Coronary artery (tissue), 2 donors: ENCODE measurements around the gene SCRT2.
A peak's percentile ranks its signal among the peaks of the same experiment; 100 is the strongest.

Experiments
- DNase-seq: peaks from one replicate; pipeline ENCODE4 v3.0.0-alpha.2; 2017; ENCODE audit warnings: low spot score
- H3K27ac ChIP-seq, 2 donors: fragments of 200-600 bp; sonication (generic); one replicate each; pipeline ENCODE4 v1.5.1; 2016 to 2019
- H3K4me3 ChIP-seq: fragments of 200-600 bp; sonication (generic); 2 replicates; pipeline ENCODE4 v1.5.1; 2016; ENCODE audit warnings: mild to moderate bottlenecking, moderate library complexity
- TF ChIP-seq, protein P1 (sequence below): fragments of 200-600 bp; sonication (generic); IDR thresholded peaks from one replicate; pipeline ENCODE4 v1.5.1; 2019; ENCODE audit warnings: antibody characterized with exemption

Gene SCRT2

DNA sequence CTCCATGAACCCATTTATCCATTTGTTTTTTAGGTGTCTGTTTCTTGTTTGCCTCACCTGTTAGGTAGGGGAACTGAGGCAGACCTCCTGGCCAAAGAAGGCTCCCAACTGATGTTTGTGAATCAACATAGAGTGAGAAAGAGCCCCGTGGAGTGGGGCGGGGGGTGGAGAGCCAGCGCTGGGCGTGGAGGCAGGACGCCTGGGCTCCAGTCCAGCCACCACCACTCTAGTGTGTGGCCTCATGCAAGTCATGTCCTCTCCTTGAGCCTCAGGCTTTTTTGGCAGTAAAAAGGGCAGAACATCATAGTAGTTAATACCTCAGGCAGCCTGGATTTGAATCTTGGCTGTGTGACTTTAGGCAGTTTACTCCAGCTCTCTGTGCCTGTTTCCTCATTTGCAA, 42.2 kb upstream of the SCRT2 start:
- H3K27ac ChIP-seq = no peak overlapping the region
- TF ChIP-seq, protein P1, sequence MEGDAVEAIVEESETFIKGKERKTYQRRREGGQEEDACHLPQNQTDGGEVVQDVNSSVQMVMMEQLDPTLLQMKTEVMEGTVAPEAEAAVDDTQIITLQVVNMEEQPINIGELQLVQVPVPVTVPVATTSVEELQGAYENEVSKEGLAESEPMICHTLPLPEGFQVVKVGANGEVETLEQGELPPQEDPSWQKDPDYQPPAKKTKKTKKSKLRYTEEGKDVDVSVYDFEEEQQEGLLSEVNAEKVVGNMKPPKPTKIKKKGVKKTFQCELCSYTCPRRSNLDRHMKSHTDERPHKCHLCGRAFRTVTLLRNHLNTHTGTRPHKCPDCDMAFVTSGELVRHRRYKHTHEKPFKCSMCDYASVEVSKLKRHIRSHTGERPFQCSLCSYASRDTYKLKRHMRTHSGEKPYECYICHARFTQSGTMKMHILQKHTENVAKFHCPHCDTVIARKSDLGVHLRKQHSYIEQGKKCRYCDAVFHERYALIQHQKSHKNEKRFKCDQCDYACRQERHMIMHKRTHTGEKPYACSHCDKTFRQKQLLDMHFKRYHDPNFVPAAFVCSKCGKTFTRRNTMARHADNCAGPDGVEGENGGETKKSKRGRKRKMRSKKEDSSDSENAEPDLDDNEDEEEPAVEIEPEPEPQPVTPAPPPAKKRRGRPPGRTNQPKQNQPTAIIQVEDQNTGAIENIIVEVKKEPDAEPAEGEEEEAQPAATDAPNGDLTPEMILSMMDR = no peak
- DNase-seq = no peak

DNA sequence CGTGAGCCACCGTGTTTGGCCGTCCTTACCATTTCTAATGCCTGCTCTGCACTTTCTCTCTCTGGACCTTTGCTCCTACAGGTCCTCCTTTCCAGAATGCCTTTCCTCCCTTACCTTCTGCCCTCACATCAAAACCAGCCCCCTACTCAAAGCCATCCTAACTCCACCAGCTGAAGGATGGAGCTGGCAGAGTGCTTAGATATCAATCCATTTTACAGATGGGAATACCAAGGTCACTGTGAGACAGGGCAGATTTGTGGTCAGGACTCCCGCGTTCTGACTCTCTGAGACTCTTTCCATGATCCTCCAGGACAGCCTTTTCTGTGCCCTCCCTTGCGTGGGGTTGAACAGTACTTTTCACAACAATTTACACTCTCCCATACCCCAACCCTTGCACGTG, 41.7 kb upstream of the SCRT2 start:
- Histone ChIP-seq H3K27ac (no peak overlapping the region), H3K4me3 (no peak overlapping the region)
- no peak for DNase-seq
- TF ChIP-seq, protein P1 = no peak

More for the DNA sequence above, 42.2 kb upstream of the SCRT2 start:
- H3K4me3 ChIP-seq = no peak overlapping the region

DNA sequence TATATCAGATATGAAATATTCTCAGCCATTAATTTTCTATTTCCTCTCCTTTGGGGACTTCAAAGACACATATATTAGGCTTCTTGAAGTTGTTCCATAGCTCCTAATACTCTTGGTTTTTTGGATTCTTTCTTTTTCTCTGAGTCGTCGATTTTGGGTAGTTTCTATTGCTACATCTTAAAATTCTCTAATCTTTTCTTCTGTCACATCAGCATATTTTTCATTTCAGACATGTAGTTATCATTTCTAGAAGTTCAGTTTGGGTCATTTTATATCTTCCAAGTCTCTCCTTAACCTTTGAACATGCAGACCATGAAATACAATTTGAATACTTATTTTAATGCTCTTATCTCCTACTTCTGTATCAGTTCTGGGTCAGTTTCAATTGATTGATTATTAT, 38.9 kb upstream of the SCRT2 start:
- no peak overlapping the region for H3K27ac ChIP-seq
- no peak overlapping the region for H3K4me3 ChIP-seq
- TF ChIP-seq, protein P1 = no peak
- DNase-seq = no peak

DNA sequence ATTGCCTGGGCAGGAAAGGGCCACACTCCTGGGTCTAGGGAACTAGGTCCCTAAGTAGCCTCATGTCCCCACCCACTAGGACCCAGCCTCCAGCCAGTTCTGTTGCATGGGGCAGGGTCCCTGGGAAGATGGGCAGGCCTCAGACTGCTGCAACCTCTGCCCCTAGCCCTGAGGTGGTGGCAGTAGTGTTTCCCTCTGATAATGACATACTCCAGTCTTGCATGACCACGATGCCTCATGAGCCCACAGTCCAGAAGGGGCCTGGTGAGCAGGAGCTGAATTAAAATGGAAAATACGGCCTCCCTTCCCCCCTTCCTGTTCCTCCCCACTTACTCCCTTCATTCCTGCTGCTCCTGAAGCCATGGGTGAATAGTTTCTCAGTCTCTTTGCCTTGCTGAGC, 36.0 kb upstream of the SCRT2 start:
- DNase-seq = peak; percentile 19
- TF ChIP-seq, protein P1 = no peak
- Histone ChIP-seq H3K27ac (no peak overlapping the region), H3K4me3 (no peak overlapping the region)

DNA sequence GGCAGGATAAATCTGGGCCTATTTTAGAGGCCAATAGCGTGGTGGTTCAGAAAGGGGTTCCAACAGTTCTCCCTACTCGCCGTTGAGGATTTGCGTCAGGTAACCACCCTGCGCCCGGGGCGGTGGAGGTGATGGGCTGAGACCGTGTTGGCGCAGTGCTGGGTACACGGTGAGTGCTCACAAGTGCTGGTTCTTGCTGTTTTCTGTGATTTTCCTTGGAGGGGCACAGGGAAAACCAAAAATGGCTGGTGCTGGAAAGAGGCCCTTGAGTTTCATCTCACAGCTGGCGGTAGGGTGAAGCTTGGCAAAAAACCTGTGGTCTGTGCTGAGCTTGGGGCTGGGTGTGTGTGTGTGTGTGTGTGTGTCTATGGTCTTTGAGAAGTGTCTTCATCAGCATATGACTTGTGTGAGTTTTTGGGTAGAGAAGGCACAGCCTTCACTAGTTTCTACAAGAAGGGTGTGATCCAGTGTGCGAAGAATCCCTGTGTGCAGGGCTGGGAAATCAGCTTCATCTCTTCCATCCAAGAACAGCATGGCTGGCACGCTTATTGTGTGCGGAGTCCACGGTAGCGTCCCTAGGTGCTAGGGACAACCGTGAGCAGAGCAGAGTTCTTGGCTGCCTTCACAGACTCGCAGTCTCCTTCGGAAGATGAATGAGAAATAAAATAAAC, 35.3 kb upstream of the SCRT2 start:
- TF ChIP-seq, protein P1 = no peak
- peak; percentile 66 for DNase-seq
- H3K4me3 ChIP-seq = no peak overlapping the region
- H3K27ac ChIP-seq = no peak overlapping the region

DNA sequence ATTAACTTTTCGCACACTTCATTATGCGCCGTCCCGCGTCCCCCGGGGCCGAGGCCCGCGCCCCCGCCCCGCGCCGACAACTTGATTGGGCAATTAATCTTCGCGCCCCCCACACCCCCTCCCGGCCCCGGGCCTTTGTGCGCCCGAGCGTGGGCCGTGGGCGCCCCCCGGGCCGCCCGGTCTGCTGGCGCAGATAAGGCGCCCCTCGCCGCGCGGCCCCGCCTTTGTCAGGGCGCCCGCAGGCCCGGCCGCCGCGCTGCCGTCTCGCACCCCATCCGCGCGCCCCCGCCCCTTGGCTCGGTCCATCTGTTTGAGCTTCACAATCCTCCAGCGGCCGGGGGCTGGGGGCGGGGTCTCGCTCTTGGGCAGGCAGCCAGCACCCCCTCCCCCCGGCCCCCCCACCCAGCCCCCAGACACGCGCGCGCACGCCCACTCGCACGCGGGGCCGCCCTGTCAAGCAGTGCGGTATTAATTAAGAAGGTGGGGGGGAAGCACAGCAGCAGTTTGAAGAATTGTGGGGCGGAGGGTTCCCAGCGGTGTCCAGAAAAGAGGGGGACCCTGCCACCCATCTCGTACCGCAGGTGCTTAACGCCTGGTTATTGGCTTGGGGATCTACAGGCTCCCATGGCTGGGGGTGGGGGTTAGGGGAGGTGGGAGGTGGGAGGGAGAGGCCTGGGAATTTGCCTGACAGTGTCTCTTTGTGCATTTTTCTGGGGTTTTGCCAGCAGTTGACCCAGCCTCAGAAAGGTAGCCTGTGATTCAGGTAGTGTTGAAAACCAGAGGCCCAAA, 34.6 kb upstream of the SCRT2 start:
- DNase-seq = peak; percentile 14
- TF ChIP-seq, protein P1 = no peak
- Histone ChIP-seq H3K4me3 (no peak overlapping the region), H3K27ac (no peak overlapping the region)

DNA sequence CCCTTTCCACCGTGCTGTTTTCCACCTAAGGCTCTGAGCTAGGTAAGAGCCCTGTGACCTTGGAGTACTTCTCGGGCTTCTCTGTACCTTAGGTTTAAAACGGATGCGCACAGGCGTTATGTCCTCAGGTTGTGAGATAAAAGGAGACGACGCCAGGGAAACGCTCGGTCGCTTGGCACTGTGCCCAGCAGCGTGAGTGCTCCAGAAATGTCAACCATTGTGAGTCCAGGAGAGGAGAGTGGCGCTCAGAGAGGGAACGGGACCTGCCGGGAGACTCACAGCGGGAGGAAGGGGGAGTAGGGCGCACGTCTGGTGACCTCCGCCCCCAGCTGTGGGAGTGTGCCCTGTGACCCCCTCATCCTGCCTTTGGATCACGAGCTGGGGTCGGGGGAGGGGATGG, 33.8 kb upstream of the SCRT2 start:
- TF ChIP-seq, protein P1 = no peak
- Histone ChIP-seq H3K4me3 (no peak overlapping the region), H3K27ac (no peak overlapping the region)
- DNase-seq = peak; percentile 47
